Brain microvascular endothelial cell (primary cell): ENCODE results near the gene PPP3R1.

Experiments used
- DNase-seq: peaks from one replicate; pipeline ENCODE4 v3.0.0-alpha.2; 2020
- H3K27ac ChIP-seq: fragments of 250-450 bp; sonication (Bioruptor Pico); 2 replicates; pipeline ENCODE4 v1.5.1; 2020; ENCODE audit warnings: mild to moderate bottlenecking, moderate library complexity
- H3K27me3 ChIP-seq: fragments of 250-450 bp; sonication (Bioruptor Pico); replicated peaks from 2 replicates; pipeline ENCODE4 v1.5.1; 2020; ENCODE audit warnings: mild to moderate bottlenecking
- H3K36me3 ChIP-seq: fragments of 250-450 bp; sonication (Bioruptor Pico); replicated peaks from 2 replicates; pipeline ENCODE4 v1.5.1; 2020; ENCODE audit warnings: mild to moderate bottlenecking
- H3K4me3 ChIP-seq: 2 replicates; pipeline ENCODE4 v1.5.1; 2011; ENCODE audit warnings: low read depth, mild to moderate bottlenecking, control low read depth, low read length, moderate library complexity
- CTCF ChIP-seq: IDR thresholded peaks from 2 replicates; pipeline ENCODE4 v1.5.1; 2011; ENCODE audit warnings: low read depth, mild to moderate bottlenecking, moderate library complexity, low read length, control low read depth, inconsistent platforms; ENCODE audit errors: missing control alignments
- in situ Hi-C: cut with HindIII; loops from 2 replicates; pipeline ENCODE4 v1.10.0; 2017; ENCODE audit warnings: low sequenced_read_pairs, low pct_ligation_motif_present

Gene PPP3R1

GRCh38 chr2:68236103-68236734 lies 16.1 kb downstream of the PPP3R1 start:
- in situ Hi-C loops, result no loop called here
- no peaks in the 10 kb centered on the region for H3K27me3 ChIP-seq
- H3K27ac ChIP-seq, result no peak overlapping the region
- no peaks in the 10 kb centered on the region for H3K36me3 ChIP-seq
- H3K4me3 ChIP-seq, result no peak overlapping the region
- DNase-seq, result no peak
- no peak for TF ChIP-seq CTCF

- Histone ChIP-seq H3K4me3 (no peak overlapping the region), H3K27ac (no peak overlapping the region), H3K27me3 (no peaks in the 10 kb centered on the region), H3K36me3 (no peaks in the 10 kb centered on the region)
- TF ChIP-seq CTCF, result no peak
- in situ Hi-C loops, result no loop called here
- no peak for DNase-seq
Observed at GRCh38 chr2:68235090-68235489, 17.2 kb downstream of the PPP3R1 start.

- in situ Hi-C loops, result no loop called here
- DNase-seq, result no peak
- Histone ChIP-seq H3K27ac (no peak overlapping the region), H3K4me3 (no peak overlapping the region), H3K36me3 (no peaks in the 10 kb centered on the region), H3K27me3 (no peaks in the 10 kb centered on the region)
- TF ChIP-seq CTCF, result no peak
Observed at GRCh38 chr2:68234405-68234804, 17.9 kb downstream of the PPP3R1 start.

GRCh38 chr2:68231061-68231372 lies 21.3 kb downstream of the PPP3R1 start:
- H3K27ac ChIP-seq, result peak overlapping the region; percentile 40
- DNase-seq, result no peak

GRCh38 chr2:68230241-68231060 lies 21.9 kb downstream of the PPP3R1 start:
- Histone ChIP-seq H3K27ac (peak overlapping the region; percentile 40), H3K36me3 (no peaks in the 10 kb centered on the region), H3K4me3 (no peak overlapping the region), H3K27me3 (no peaks in the 10 kb centered on the region)
- DNase-seq, result peak; percentile 46
- in situ Hi-C loops, result no loop called here
- TF ChIP-seq CTCF, result no peak

More at GRCh38 chr2:68231061-68231372, 21.3 kb downstream of the PPP3R1 start:
- H3K27me3 ChIP-seq, result no peaks in the 10 kb centered on the region
- no peak overlapping the region for H3K4me3 ChIP-seq
- H3K36me3 ChIP-seq, result no peaks in the 10 kb centered on the region
- in situ Hi-C loops, result no loop called here
- no peak for TF ChIP-seq CTCF
